ENCODE data around the gene CHRNE.

- TF ChIP-seq CTCF (optimal IDR thresholded peaks at IDR 0.05 in 1 of 3, IDR thresholded peaks at IDR 0.05 in 1 of 3, conservative IDR thresholded peaks at IDR 0.05 in 1 of 3; ENCODE audit: extremely low read depth in 1 of 3, insufficient read depth in 2 of 3, low read length in 3 of 3) (no peak), EZH2 (IDR thresholded peaks at IDR 0.05; ENCODE audit: low read length) (no peak)
These were observed 17.6 kb upstream of the CHRNE start for GRCh38 chr17:4920351-4921048.

All from keratinocyte (primary cell).